ENCODE measurements around the gene MFN2.
"Not testable (repeated sequence)": the region's sequence is repeated elsewhere in the genome, so short reads cannot be mapped to it uniquely, and the experiment has no call there.

The MFN2 gene

DNA sequence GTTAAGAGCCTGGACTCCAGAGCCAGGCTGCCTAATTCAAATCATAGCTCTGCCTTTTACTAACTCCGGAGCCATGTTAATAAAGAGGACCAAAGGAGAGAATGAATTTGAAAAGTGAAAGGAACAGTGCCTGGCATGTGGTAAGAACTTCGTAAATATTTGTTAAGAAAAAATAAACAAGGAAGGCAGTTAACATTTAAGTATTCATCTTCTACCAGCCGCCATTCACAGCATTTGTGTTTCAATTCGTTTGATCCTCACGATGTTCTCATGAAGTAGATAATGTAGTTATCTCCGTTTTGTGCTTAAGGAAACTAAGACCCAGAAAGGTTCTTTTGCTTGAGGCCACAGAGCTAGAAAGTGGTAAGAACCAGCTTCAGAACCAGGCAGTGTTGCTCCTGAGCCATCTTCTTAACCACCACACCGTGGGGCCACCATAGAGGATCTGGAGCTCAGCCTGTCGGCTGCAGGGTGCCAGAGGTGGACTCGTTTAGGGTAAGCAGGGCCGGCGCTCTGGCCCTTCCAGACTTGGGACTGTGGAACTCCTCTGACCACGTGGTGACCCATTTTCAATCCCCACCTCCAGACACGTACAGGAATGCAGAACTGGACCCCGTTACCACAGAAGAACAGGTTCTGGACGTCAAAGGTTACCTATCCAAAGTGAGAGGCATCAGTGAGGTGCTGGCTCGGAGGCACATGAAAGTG lies 11.9 kb downstream of the MFN2 start:
- in situ Hi-C loops (cut with MboI; ENCODE audit: low sequenced_read_pairs) = loop anchor here (25.0 kb wide), 1 partner anchor 155 kb away; the partner anchor contains the start of gene NPPA

DNA sequence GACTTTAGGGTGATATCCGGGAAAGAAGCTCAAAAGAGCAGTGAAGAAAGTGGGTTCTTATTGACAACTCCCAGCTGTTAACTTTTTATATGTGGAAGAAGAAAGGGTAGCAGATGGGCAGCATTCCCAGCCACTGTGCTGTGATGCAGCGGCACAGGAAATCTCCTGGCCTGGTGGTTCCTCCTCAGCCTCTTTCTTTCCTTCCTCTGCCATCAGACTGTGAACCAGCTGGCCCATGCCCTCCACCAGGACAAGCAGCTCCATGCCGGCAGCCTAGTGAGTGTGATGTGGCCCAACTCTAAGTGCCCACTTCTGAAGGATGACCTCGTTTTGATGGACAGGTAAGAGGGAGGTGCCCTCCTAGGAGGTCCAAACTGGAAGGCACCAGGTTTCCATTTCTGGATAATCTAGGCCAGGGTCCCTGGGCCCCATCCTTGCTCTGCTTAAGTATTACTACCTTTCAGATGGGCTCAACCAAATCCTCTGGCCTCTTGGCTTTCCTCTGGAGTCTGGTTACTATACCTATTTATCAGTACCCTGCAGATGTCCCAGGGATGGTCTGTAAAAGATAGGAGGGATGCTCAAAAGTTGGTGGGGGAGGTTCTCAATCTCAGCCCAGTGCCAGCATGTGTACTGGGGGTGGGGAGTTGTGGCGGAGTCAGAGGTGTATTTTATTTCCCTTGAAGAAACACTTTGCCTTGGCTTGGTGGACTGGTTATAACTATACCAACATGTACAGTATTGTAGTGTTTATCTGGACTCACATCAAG lies 17.0 kb downstream of the MFN2 start:
- in situ Hi-C loops (cut with MboI; ENCODE audit: low sequenced_read_pairs) = loop anchor here (25.0 kb wide), 1 partner anchor 160 kb away; the partner anchor contains the start of gene NPPA

DNA sequence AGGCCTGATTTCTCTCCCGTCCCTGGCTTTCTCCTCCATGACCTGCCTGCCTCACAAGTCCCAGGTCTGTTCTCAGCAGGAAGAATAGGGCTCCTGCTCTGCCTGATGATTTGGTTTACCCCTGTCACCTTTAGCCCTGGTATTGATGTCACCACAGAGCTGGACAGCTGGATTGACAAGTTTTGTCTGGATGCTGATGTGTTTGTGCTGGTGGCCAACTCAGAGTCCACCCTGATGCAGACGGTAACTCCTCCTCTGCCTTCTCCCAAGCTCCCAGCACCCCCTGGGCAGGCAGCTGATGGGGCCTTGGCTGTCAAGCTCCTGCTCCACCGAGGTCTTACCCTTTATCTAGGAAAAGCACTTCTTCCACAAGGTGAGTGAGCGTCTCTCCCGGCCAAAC lies 18.4 kb downstream of the MFN2 start:
- in situ Hi-C loops (cut with MboI; ENCODE audit: low sequenced_read_pairs) = loop anchor here (25.0 kb wide), 1 partner anchor 161 kb away; the partner anchor contains the start of gene NPPA

DNA sequence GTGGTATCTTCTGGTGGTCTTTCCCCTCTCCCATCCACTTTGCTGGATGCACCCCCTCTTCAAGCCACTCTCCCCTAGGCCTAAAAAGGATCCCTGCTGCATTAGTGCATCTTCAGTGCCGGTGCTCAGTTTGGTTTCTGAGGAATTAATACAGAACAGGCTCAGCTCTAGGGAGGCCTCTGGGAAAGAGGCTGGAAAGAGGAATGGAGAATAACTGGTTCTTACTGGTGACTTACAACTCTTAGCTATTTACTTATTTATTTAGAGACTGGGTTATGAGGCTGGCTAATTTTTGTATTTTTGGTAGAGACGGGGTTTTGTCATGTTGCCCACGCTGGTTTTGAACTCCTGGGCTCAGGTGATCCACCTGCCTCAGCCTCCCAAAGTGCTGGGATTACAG lies 19.0 kb downstream of the MFN2 start:
- in situ Hi-C loops (cut with MboI; ENCODE audit: low sequenced_read_pairs) = loop anchor here (25.0 kb wide), 1 partner anchor 162 kb away; the partner anchor contains the start of gene NPPA

DNA sequence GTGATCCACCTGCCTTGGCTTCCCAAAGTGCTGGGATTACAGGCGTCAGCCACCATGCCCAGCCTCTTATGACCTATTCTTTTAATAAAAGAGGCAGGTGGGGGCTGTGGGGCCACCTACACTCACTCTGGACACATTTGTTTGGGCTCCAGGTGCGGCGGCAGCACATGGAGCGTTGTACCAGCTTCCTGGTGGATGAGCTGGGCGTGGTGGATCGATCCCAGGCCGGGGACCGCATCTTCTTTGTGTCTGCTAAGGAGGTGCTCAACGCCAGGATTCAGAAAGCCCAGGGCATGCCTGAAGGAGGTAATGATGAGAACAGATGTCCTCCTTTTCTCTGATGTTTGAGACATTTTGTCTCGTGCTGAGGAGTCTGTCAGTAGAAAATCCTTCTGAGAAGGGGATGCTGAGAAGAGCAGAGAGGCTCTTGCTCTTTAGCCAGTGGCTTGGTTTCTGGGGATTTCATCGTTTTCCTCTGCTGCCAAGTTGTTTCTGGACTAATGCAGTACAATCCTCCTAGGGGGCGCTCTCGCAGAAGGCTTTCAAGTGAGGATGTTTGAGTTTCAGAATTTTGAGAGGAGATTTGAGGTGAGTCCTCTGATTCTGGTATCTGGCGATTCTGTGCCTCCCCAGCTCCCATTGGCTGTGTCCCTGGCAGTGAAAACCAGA lies 21.1 kb downstream of the MFN2 start:
- in situ Hi-C loops (cut with MboI; ENCODE audit: low sequenced_read_pairs) = no loop called here

GRCh38 chr1:12001996-12002493 lies 21.8 kb downstream of the MFN2 start:
- in situ Hi-C loops (cut with MboI; ENCODE audit: low sequenced_read_pairs) = no loop called here

GRCh38 chr1:12003762-12004161 lies 23.5 kb downstream of the MFN2 start:
- in situ Hi-C loops (cut with MboI; ENCODE audit: low sequenced_read_pairs) = no loop called here

DNA sequence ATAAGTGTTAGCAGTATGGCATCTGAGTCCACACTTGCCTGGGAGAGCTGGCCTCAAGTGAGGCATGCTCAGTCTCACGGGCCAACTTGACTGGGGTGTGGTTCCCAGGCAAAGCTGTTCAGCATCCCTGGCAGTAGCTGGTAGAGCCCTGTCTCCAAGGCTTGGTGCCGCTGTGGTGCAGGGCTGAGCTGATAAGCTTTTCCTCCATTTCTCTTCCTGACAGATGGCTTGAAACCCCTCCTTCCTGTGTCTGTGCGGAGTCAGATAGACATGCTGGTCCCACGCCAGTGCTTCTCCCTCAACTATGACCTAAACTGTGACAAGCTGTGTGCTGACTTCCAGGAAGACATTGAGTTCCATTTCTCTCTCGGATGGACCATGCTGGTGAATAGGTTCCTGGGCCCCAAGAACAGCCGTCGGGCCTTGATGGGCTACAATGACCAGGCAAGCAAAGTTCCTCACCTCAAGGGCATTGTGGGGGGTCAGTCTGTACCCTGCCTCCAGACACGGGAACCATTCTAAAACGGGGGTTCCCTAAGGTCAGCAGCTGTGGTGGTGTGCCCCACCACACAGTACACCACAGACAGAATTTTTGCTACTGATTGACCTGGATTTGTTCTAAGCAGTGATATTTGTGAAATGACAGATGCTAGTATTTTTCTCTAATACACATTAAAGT lies 25.4 kb downstream of the MFN2 start:
- in situ Hi-C loops (cut with MboI; ENCODE audit: low sequenced_read_pairs) = no loop called here

DNA sequence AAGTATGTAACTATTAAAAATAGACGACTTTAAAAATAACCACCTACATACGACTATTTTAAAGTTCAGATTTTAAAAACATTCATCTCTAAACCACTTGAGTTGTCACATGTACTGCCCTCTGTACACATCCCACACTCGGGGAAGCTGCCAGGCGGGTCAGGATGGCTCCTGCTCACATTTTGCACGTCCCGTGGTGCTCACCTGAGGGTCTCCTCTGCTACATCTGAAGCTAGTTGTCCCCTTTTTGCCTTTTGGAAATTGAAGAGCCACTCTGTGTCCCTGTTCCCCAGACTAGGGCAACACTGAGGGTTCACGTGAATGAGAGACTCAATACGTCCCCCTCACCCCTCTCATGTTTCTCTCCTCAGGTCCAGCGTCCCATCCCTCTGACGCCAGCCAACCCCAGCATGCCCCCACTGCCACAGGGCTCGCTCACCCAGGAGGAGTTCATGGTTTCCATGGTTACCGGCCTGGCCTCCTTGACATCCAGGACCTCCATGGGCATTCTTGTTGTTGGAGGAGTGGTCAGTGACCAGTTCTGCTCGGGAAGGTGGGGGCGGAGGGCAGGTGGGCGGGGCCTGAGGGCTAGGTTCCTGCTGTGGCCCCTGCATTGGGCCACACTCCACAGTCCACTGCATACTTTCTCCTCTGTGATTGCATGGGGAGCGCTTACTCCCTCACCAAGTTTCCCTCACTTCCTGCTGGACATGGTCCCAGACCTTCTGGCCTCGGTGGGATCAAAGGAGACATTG lies 26.1 kb downstream of the MFN2 start:
- in situ Hi-C loops (cut with MboI; ENCODE audit: low sequenced_read_pairs) = no loop called here

- in situ Hi-C loops (cut with MboI; ENCODE audit: low sequenced_read_pairs) = no loop called here
These were observed 27.0 kb downstream of the MFN2 start for GRCh38 chr1:12007204-12007603.

- in situ Hi-C loops (cut with MboI; ENCODE audit: low sequenced_read_pairs) = not testable (repeated sequence)
These were observed 28.1 kb downstream of the MFN2 start for GRCh38 chr1:12008355-12008754.

DNA sequence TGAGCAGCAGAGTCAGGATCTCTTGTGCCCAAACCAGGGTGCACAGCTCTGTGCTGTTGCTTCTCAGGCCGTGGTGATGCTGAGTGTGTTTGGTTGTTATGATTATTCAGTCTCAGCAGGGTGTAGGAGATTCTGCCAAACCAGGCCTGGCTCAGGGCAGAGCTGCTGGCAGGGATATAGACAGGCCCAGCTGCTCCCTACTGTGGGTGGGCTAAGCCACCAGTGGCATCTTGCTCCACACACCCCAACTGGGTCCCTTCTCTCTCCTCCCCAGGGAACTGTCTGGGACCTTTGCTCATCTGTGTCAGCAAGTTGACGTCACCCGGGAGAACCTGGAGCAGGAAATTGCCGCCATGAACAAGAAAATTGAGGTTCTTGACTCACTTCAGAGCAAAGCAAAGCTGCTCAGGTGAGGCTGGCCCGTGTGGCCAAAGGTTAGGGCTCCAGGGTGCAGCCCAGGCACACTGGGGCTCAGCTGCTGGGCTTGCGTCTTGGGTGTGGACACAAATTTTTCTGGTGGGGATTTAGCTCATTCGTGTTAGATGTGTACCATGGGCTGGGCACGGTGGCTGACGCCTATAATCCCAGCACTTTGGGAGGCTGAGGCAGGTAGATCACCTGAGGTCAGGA lies 29.2 kb downstream of the MFN2 start:
- in situ Hi-C loops (cut with MboI; ENCODE audit: low sequenced_read_pairs) = no loop called here

DNA sequence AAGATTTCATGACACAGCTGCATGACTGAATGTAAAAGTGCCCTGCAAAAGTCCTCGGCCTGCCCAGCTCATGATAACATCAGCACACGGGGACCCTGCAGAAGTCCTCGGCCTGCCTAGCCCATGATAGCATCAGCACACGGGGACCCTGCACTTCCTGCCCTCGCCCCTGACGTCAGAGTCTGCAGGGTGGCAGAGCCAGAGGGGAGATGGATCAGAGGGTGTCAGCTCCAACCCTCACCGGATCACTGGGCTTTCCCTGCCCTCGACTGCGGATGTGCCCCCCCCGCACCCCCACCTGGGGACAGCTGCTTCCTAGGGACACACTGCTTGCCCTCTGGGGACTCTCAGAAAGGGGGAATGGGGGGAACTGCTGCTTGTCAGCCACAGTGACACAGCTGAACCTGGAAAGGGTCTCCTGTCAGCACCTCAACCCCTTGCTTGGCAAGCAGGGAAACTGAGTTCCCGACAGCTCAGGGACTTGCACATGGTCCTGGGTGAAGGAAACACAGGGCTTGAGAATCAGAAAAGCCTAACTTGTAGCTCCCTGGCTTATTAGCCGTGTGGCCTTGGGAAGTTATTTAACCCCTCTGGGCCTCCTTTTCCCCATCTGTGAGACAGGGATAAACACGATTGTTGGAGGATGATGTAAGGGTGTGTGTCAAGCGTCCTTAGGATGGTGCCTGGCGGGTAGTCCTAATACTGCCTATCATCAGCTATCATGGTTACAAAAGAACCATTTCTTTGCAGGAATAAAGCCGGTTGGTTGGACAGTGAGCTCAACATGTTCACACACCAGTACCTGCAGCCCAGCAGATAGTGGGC lies 30.7 kb downstream of the MFN2 start:
- in situ Hi-C loops (cut with MboI; ENCODE audit: low sequenced_read_pairs) = no loop called here

DNA sequence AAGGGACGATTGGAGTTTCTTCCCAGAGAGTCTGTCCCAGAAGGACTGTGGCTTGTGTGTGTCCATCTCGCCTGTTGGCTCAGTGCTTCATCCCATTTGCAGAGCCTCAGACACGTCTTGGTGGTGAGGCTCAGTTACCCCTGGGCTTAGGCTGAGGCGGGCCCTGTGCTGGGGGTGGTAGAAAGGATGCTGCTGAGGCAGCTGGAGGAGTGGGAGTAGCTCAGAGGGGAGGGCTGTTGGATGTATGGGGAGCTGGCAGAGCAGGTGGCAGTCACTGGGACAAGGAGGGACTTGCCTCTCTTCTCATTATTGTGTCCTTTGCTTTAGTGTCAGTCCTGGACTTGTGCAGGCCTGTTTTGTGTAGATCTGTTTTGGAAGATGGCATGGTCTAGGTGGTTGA lies 31.8 kb downstream of the MFN2 start:
- in situ Hi-C loops (cut with MboI; ENCODE audit: low sequenced_read_pairs) = no loop called here

DNA sequence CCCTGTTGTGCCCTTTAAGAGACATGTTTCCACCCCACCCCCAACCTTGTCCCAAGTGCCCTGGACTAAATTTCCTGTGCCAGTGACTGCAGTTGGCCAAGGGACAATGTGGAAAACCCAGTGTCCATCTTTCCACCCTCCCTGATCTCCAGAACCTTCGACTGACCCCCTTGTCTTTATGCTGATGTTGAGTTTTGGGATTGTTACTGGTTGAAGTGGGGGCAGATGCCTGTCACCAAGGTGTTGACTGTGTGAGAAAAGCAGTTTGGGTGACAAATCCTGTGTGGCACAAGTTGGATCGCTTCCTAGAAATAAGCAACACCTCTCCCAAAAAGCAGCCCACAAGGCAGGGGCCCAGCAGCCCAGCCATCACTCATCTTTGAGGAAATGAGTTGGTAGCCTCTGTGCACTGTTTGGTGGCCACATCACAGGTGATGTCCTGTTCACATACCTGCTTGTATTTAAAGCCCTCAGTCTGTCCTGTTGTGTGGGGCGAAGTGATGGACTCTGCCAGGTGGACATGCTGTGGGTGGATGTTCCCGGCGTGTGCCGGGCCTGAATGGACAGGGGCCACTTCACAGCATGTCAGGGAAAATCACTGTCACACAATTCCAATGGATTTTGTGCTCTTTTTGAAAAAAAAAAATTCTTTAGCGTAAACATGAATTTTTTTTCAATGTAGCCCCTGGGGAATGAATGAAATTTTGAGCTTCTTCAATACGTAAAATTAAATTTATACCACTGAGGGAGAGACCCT lies 32.5 kb downstream of the MFN2 start:
- in situ Hi-C loops (cut with MboI; ENCODE audit: low sequenced_read_pairs) = no loop called here

- in situ Hi-C loops (cut with MboI; ENCODE audit: low sequenced_read_pairs) = no loop called here
These were observed 34.1 kb downstream of the MFN2 start for GRCh38 chr1:12014141-12014991.

GRCh38 chr1:12015001-12015491 lies 34.8 kb downstream of the MFN2 start:
- in situ Hi-C loops (cut with MboI; ENCODE audit: low sequenced_read_pairs) = no loop called here
